ENCODE measurements around the gene UGDH. TPM values are rescaled to one million over a fixed set of nuclear protein-coding genes. Genes with fewer than 3 reads are reported as not detected.

UGDH gene
- total and polyA plus RNA-seq, 2 of the 8 experiments (the other 6 are each of a cell fraction or from before 2014, with no cell fraction given), result 32.0 to 128 TPM

GRCh38 chr4:39470402-39470801 is 56.8 kb downstream of the UGDH start:
- no peak overlapping the region for H3K56ac ChIP-seq (replicated peaks; ENCODE audit: insufficient read length, low read depth, low read length)
- H3K23me2 ChIP-seq (ENCODE audit: low read depth, low read length), result no peaks in the 10 kb centered on the region
- no peak overlapping the region for H3K18ac ChIP-seq (ENCODE audit: extremely low read depth, low read length)
- H3K79me1 ChIP-seq (ENCODE audit: low read depth, low read length), result no peaks in the 10 kb centered on the region
- H3K79me2 ChIP-seq (ENCODE audit: control insufficient read depth in 1 of 2, insufficient read depth in 2 of 2, low read length in 2 of 2), result no peaks in the 10 kb centered on the region
- FAIRE-seq (no peak), DNase-seq (ENCODE audit: low read depth in 1 of 2, low spot score in 2 of 2) (no peak)
- TF ChIP-seq CEBPB (IDR thresholded peaks at IDR 0.05; ENCODE audit: low read depth, low read length) (no peak), TAF1 (IDR thresholded peaks at IDR 0.05; ENCODE audit: low read depth, low read length) (no peak), TCF12 (IDR thresholded peaks at IDR 0.05; ENCODE audit: low read depth, low read length) (no peak), RBBP5 (IDR thresholded peaks at IDR 0.05; ENCODE audit: borderline replicate concordance, low read depth, low read length) (no peak), RXRA (IDR thresholded peaks at IDR 0.05; ENCODE audit: insufficient read depth, low read depth, low read length) (no peak), E2F6 (IDR thresholded peaks at IDR 0.05) (no peak), NRF1 (IDR thresholded peaks at IDR 0.05; ENCODE audit: low read depth, low read length) (no peak)
- H2AFZ ChIP-seq (ENCODE audit: low read length), result no peak overlapping the region
- no peak overlapping the region for H2BK120ac ChIP-seq (replicated peaks; ENCODE audit: low read depth, low read length)
- no peak overlapping the region for H3K4me2 ChIP-seq (ENCODE audit: insufficient read depth in 1 of 2, low read depth in 2 of 2, low read length in 2 of 2)
- H3K27me3 ChIP-seq (replicated peaks in 1 of 4; ENCODE audit: control insufficient read depth in 3 of 4, extremely low read depth in 1 of 4, insufficient read depth in 3 of 4, low read length in 3 of 4), result no peaks in the 10 kb centered on the region
- H3K9ac ChIP-seq (replicated peaks in 1 of 4; ENCODE audit: extremely low read depth in 1 of 4, low read depth in 3 of 4, low read length in 3 of 4), result no peak overlapping the region
- H4K8ac ChIP-seq (ENCODE audit: extremely low read depth, insufficient read depth, low read length), result no peak overlapping the region
- no peak overlapping the region for H3K27ac ChIP-seq (ENCODE audit: low read depth, low read length)
- H4K91ac ChIP-seq (replicated peaks; ENCODE audit: insufficient read length, low read length), result no peak overlapping the region
- H3K4ac ChIP-seq (replicated peaks; ENCODE audit: insufficient read length, low read depth, low read length), result no peak overlapping the region
- 90% methylated on average over 1 of the region's 1 CpG; no CpG with 5 or more reads in 1 of the 2 experiments for WGBS, 2 experiments (ENCODE audit: extremely low coverage in 1 of 2, insufficient coverage in 1 of 2, insufficient read length in 1 of 2, insufficient replicate concordance in 2 of 2, low coverage in 1 of 2, low lambda C conversion rate in 2 of 2, missing lambda C conversion rate in 1 of 2)
- peaks cover 0 to 38% (median 22%) of the 10 kb centered on the region in 4 experiments; a peak in 5 of 8 replicates for H3K36me3 ChIP-seq (ENCODE audit: control insufficient read depth in 2 of 4, insufficient read depth in 4 of 4, low read length in 3 of 4)
- no peaks in the 10 kb centered on the region for H4K20me1 ChIP-seq (replicated peaks in 1 of 2; ENCODE audit: control insufficient read depth in 1 of 2, insufficient read depth in 2 of 2, low read length in 2 of 2)
- H2AK5ac ChIP-seq (ENCODE audit: low read depth, low read length), result no peak overlapping the region
- no peak overlapping the region for H2BK15ac ChIP-seq (ENCODE audit: low read length)
- H2BK12ac ChIP-seq (ENCODE audit: low read depth, low read length), result no peak overlapping the region
- POLR2A ChIA-PET (ENCODE audit: partially characterized antibody), result interaction anchor here (1.9 to 3.2 kb wide), 2 partner anchors 12 to 14 kb away, joined by 8 to 30 read pairs; partner anchors contain the start of genes LIAS and RPL9
- H3K9me3 ChIP-seq (ENCODE audit: insufficient read depth in 2 of 2, low read depth in 1 of 2, low read length in 1 of 2), result no peaks in the 10 kb centered on the region
- no peaks in the 10 kb centered on the region for H3K4me1 ChIP-seq (replicated peaks in 1 of 4; ENCODE audit: control insufficient read depth in 3 of 4, insufficient read depth in 4 of 4, low read length in 3 of 4)
- H2BK5ac ChIP-seq (ENCODE audit: low read depth, low read length), result no peak overlapping the region
- CTCF ChIA-PET (ENCODE audit: partially characterized antibody), result interaction anchor here (1.1 to 2.8 kb wide), 6 partner anchors 11 to 42 kb away, joined by 3 to 18 read pairs (median 6); partner anchors contain the start of genes LIAS and RPL9
- H3K4me3 ChIP-seq (ENCODE audit: extremely low read depth in 1 of 4, insufficient read depth in 2 of 4, low read depth in 3 of 4, low read length in 4 of 4), result no peak overlapping the region
- no peak overlapping the region for H3K23ac ChIP-seq (ENCODE audit: insufficient read length)
- no peak overlapping the region for H3K14ac ChIP-seq (ENCODE audit: insufficient read length)
- no peak overlapping the region for H4K5ac ChIP-seq (ENCODE audit: insufficient read length, low read depth, low read length)
- H2BK20ac ChIP-seq (ENCODE audit: low read length), result no peak overlapping the region

Measured in H1 (cell line).